B cell (primary cell): ENCODE measurements around the gene FAM53A. TPM values are rescaled to one million over a fixed set of nuclear protein-coding genes. Genes with fewer than 3 reads are reported as not detected.
A peak's percentile ranks its signal among the peaks of the same experiment; 100 is the strongest.

Experiments used
- ATAC-seq: fragments of 200-7000 bp; cut with Tn5 transposase; one replicate; pipeline ENCODE4 v1.10.0; 2021; ENCODE audit warnings: low read depth, mild to moderate bottlenecking, moderate number of reproducible peaks, moderate library complexity
- CTCF ChIA-PET: fragments of 350-600 bp; sonication (Branson Sonifier 250); formaldehyde crosslinking; loops from one replicate; lab custom pipeline; 2021; ENCODE audit warnings: antibody characterized with exemption, inconsistent platforms; lab: Charles Lee
- POLR2A ChIA-PET: fragments of 350-600 bp; sonication (Branson Sonifier 250); formaldehyde crosslinking; loops from one replicate; lab custom pipeline; 2021; ENCODE audit warnings: antibody characterized with exemption; lab: Charles Lee
- DNase-seq: peaks from one replicate; pipeline ENCODE4 v3.0.0; 2013
- H2AFZ ChIP-seq: 2 replicates; pipeline ENCODE4 v1.6.1; 2012; ENCODE audit warnings: mild to moderate bottlenecking, low read depth, low read length; ENCODE audit not compliant: insufficient read depth, poor library complexity, severe bottlenecking
- H3K27ac ChIP-seq, 2 donors: 1 replicate in 1 of 2; 2 replicates in 1 of 2; pipeline ENCODE4 v1.5.1; 2012 to 2013; ENCODE audit warnings: low read length in 2 of 2, mild to moderate bottlenecking in 2 of 2, moderate library complexity in 1 of 2
- H3K27me3 ChIP-seq, 4 experiments: fragments of 200-600 bp in 1 of 4; sonication (generic) in 1 of 4; replicated peaks in 1 of 4; 1 replicate in 2 of 4; 2 replicates in 2 of 4; pipeline versions ENCODE4 v1.6.1 to v1.7.0; 2013 to 2016; ENCODE audit warnings: low read length in 3 of 4, mild to moderate bottlenecking in 2 of 4, mixed read lengths in 1 of 4, moderate library complexity in 1 of 4; ENCODE audit not compliant: insufficient read depth in 4 of 4, control insufficient read depth in 3 of 4; ENCODE audit errors: control extremely low read depth in 1 of 4
- H3K36me3 ChIP-seq, 2 experiments: replicated peaks in 1 of 2; 1 replicate in 1 of 2; 2 replicates in 1 of 2; pipeline versions ENCODE4 v1.6.1 to v1.7.1; 2013; ENCODE audit warnings: low read length in 1 of 2; ENCODE audit not compliant: insufficient read depth in 2 of 2, control insufficient read depth in 1 of 2; ENCODE audit errors: control extremely low read depth in 1 of 2, extremely low read depth in 1 of 2
- H3K4me1 ChIP-seq, 2 donors: fragments of 200-600 bp in 1 of 2; sonication (generic) in 1 of 2; 1 replicate in 1 of 2; 2 replicates in 1 of 2; pipeline versions ENCODE4 v1.5.1 to v1.6.1; 2013 to 2017; ENCODE audit warnings: low read length in 2 of 2; ENCODE audit not compliant: control insufficient read depth in 2 of 2, insufficient read depth in 2 of 2
- H3K4me2 ChIP-seq: replicated peaks from 2 replicates; pipeline ENCODE3; 2012; ENCODE audit warnings: mild to moderate bottlenecking, low read depth, low read length; ENCODE audit not compliant: poor library complexity, severe bottlenecking
- H3K4me3 ChIP-seq, 5 experiments: fragments of 200-600 bp in 1 of 5; sonication (generic) in 1 of 5; 1 replicate in 3 of 5; 2 replicates in 2 of 5; pipeline versions ENCODE4 v1.5.1 to v1.7.0; 2011 to 2016; ENCODE audit warnings: low read length in 4 of 5, mild to moderate bottlenecking in 4 of 5, low read depth in 2 of 5, control low read depth in 1 of 5, moderate library complexity in 1 of 5; ENCODE audit not compliant: insufficient read depth in 1 of 5; ENCODE audit errors: control extremely low read depth in 1 of 5, extremely low read depth in 1 of 5
- H3K79me2 ChIP-seq: fragments of 200-600 bp; sonication (generic); one replicate; pipeline ENCODE4 v1.6.0; 2016; ENCODE audit warnings: low read length; ENCODE audit not compliant: control insufficient read depth, insufficient read depth
- H3K9ac ChIP-seq: fragments of 200-600 bp; sonication (generic); 2 replicates; pipeline ENCODE4 v1.6.1; 2017; ENCODE audit warnings: mild to moderate bottlenecking, low read length, moderate library complexity
- H3K9me3 ChIP-seq, 3 donors: one replicate each; pipeline versions ENCODE4 v1.6.1 to v1.7.1; 2013; ENCODE audit warnings: low read length in 2 of 3; ENCODE audit not compliant: control insufficient read depth in 2 of 3, insufficient read depth in 1 of 3; ENCODE audit errors: control extremely low read depth in 1 of 3
- H4K20me1 ChIP-seq: 2 replicates; pipeline ENCODE4 v1.6.0; 2012; ENCODE audit warnings: mild to moderate bottlenecking, low read length; ENCODE audit not compliant: insufficient read depth, control insufficient read depth, poor library complexity, severe bottlenecking
- H3K27ac Mint-ChIP-seq: one replicate; pipeline ENCODE4 v1.8.0; 2021; ENCODE audit warnings: mixed read lengths
- H3K27me3 Mint-ChIP-seq: one replicate; pipeline ENCODE4 v1.8.0; 2021; ENCODE audit warnings: mixed read lengths
- H3K4me1 Mint-ChIP-seq: one replicate; pipeline ENCODE4 v1.8.0; 2021; ENCODE audit warnings: mixed read lengths
- H3K4me3 Mint-ChIP-seq: one replicate; pipeline ENCODE4 v1.8.0; 2021; ENCODE audit warnings: mixed read lengths
- H3K9me3 Mint-ChIP-seq: one replicate; pipeline ENCODE4 v1.8.0; 2022; ENCODE audit warnings: mixed read lengths; ENCODE audit not compliant: insufficient read depth
- EZH2 ChIP-seq: IDR thresholded peaks from 2 replicates; pipeline ENCODE4 v1.6.1; 2012; ENCODE audit warnings: borderline replicate concordance, low read depth, mild to moderate bottlenecking, moderate library complexity, low read length; ENCODE audit not compliant: insufficient read depth, poor library complexity, severe bottlenecking
- WGBS: methylation state at CpG from one replicate; pipeline ENCODE4 v1.1.5; 2013; ENCODE audit warnings: missing lambda C conversion rate; ENCODE audit not compliant: insufficient coverage; 5-methylcytosine and 5-hydroxymethylcytosine counted together
- intact Hi-C: fragments of 100-400 bp; cut with micrococcal nuclease; formaldehyde crosslinking; loops from one replicate; pipeline ENCODE4 v1.10.0; 2022
- polyA plus RNA-seq: library from polyadenylated mRNA; depleted of rRNA; stranded (reverse); fragments of >200 nt; gene quantifications from 2 replicates; pipeline ENCODE4 v1.2.3, GENCODE V29; 2012
- total RNA-seq, 2 donors: library from RNA; stranded (reverse); fragments of 120-200 nt in 1 of 2; gene quantifications; 1 replicate in 1 of 2; 2 replicates in 1 of 2; pipeline versions ENCODE4 v1.2.3 to v1.2.4, GENCODE V29; 2013 to 2022
- TF ChIP-seq, protein P1 (sequence below): fragments of 200-600 bp; IDR thresholded peaks from one replicate; pipeline ENCODE4 v1.8.0; 2022; ENCODE audit warnings: antibody characterized with exemption, mild to moderate bottlenecking

Gene FAM53A
- total and polyA plus RNA-seq, 2 donors (not counting 1 experiment from before 2014, with no cell fraction given): 2.2 to 4.2 TPM

DNA sequence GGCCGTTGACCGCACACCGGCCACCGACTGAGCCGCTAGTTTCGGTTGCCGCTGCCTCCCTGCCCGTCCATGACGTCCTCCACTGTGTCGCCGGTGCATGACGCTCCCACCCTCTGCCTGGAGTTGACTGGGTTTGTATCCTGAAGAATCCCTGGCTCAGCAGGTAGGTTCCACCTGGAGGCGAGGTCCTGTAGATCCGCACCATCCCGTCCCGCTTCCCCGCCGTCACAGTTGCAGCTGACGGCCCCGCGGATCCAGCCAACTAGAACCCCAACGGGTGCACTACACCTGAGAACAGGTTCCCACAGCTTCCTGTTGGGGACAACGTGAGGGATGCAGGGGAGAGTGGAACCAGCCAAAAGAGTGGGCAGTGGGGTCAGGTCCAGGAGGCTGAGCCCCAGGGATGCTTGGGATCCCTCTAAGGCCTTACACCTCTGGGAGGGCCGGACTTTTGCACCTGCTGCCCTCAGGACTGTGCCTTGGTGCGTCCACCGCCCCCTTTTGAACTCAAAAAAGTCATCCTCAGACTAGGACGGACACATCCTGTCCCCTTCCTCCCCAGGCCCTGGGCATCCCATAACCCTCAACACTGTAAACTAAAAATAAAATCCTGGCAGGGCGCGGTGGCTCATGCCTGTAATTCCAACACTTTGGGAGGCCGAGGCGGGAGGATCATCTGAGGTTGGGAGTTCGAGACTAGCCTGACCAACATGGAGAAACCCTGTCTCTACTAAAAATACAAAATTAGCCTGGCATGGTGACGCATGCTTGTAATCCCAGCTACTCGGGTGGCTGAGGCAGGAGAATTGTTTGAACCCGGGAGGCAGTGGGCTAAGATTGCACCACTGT, 29.1 kb upstream of the FAM53A start:
- Mint-ChIP-seq H3K4me1 (peaks cover 70% of the 10 kb centered on the region), H3K27me3 (no peaks in the 10 kb centered on the region), H3K27ac (peak overlapping the region; percentile 98), H3K9me3 (no peaks in the 10 kb centered on the region), H3K4me3 (peak overlapping the region; percentile 91)
- Histone ChIP-seq H4K20me1 (peaks cover 53% of the 10 kb centered on the region), H3K36me3 (peaks cover 0 to 16% of the 10 kb centered on the region in 2 experiments), H3K27ac (peak overlapping the region; percentile 83 to 99), H3K4me2 (peak overlapping the region; percentile 97), H3K9ac (peak overlapping the region; percentile 93), H2AFZ (peak overlapping the region; percentile 75), H3K27me3 (no peaks in the 10 kb centered on the region), H3K9me3 (peaks cover 0 to 2% (median 0%) of the 10 kb centered on the region in 3 donors), H3K79me2 (peaks cover 73% of the 10 kb centered on the region), H3K4me3 (peak overlapping the region; percentile 78 to 100 (median 96)), H3K4me1 (peaks cover 52 to 68% of the 10 kb centered on the region in 2 donors)
- no peak for ATAC-seq
- 22% methylated on average over 35 of the region's 35 CpGs for WGBS
- DNase-seq: no peak
- ChIA-PET POLR2A (interaction anchor here (0.7 to 3.8 kb wide), 3 partner anchors 9 to 64 kb away, joined by 3 to 61 read pairs (median 3); partner anchors contain the start of genes TACC3 and TMEM129), CTCF (interaction anchor here (1.9 to 6.1 kb wide), 4 partner anchors 8 to 20 kb away, joined by 8 to 75 read pairs (median 13); partner anchors contain the start of genes TACC3 and TMEM129)
- intact Hi-C loops: loop anchor here (2.0 to 5.0 kb wide), 2 partner anchors 14 to 754 kb away; partner anchors contain the start of gene RNF4
- TF ChIP-seq, protein P1, sequence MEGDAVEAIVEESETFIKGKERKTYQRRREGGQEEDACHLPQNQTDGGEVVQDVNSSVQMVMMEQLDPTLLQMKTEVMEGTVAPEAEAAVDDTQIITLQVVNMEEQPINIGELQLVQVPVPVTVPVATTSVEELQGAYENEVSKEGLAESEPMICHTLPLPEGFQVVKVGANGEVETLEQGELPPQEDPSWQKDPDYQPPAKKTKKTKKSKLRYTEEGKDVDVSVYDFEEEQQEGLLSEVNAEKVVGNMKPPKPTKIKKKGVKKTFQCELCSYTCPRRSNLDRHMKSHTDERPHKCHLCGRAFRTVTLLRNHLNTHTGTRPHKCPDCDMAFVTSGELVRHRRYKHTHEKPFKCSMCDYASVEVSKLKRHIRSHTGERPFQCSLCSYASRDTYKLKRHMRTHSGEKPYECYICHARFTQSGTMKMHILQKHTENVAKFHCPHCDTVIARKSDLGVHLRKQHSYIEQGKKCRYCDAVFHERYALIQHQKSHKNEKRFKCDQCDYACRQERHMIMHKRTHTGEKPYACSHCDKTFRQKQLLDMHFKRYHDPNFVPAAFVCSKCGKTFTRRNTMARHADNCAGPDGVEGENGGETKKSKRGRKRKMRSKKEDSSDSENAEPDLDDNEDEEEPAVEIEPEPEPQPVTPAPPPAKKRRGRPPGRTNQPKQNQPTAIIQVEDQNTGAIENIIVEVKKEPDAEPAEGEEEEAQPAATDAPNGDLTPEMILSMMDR: no peak
- no peak for TF ChIP-seq EZH2
